ENCODE results near the gene PFDN1. TPM values are rescaled to one million over a fixed set of nuclear protein-coding genes. Genes with fewer than 3 reads are reported as not detected.

The PFDN1 gene
- total RNA-seq, 1 donor from 2014 or later: 173 TPM

DNA sequence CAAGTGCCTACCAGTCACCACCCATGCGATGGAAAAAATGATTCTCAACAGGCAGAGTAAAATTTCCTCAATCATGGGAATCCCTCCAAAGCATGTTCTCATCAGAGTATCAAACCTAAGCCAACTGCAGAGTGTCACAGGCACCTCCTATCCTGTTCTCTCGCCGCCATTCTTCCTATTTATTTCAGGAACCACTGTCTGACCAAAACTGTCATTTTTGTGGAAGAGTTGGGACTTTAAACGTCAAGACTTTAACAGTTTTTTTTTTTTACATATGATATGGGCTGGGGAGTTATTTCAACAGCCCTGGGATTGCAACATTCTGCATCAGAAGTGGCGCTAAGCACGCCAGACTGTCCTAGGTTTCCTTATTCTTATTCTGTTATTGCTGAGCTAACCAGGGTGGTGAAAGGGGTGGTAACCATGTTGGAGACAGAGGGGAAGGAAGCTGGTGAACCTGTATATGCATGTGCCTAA lies 29.5 kb downstream of the PFDN1 start:
- DNase-seq (ENCODE audit: low read depth): no peak
- TF ChIP-seq, protein P1, sequence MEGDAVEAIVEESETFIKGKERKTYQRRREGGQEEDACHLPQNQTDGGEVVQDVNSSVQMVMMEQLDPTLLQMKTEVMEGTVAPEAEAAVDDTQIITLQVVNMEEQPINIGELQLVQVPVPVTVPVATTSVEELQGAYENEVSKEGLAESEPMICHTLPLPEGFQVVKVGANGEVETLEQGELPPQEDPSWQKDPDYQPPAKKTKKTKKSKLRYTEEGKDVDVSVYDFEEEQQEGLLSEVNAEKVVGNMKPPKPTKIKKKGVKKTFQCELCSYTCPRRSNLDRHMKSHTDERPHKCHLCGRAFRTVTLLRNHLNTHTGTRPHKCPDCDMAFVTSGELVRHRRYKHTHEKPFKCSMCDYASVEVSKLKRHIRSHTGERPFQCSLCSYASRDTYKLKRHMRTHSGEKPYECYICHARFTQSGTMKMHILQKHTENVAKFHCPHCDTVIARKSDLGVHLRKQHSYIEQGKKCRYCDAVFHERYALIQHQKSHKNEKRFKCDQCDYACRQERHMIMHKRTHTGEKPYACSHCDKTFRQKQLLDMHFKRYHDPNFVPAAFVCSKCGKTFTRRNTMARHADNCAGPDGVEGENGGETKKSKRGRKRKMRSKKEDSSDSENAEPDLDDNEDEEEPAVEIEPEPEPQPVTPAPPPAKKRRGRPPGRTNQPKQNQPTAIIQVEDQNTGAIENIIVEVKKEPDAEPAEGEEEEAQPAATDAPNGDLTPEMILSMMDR (conservative IDR thresholded peaks at IDR 0.05; ENCODE audit: low read depth, low read length): no peak
- H3K4me3 ChIP-seq (ENCODE audit: low read depth, low read length): no peak overlapping the region

DNA sequence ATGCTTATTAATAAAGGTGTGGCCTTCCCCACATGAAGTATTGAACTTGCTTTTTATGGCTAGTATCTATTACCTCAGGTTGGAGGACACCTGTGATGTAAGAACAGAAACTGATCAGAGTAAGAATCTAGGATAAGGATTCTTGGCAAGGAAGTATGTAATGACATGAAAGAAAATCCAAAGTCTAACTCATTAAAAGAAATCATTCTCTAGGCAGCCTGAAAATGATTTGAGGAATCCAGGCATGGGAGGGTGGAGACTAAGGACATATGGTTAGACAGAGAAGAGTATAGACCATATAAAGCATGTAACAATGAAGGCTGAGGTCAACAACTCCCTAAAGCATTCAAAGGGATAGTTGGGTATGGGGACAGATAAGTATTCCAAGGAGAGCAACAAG lies 32.9 kb downstream of the PFDN1 start:
- H3K4me3 ChIP-seq (ENCODE audit: low read depth, low read length): no peak overlapping the region
- no peak for DNase-seq (ENCODE audit: low read depth)
- TF ChIP-seq, protein P1 (conservative IDR thresholded peaks at IDR 0.05; ENCODE audit: low read depth, low read length): no peak

DNA sequence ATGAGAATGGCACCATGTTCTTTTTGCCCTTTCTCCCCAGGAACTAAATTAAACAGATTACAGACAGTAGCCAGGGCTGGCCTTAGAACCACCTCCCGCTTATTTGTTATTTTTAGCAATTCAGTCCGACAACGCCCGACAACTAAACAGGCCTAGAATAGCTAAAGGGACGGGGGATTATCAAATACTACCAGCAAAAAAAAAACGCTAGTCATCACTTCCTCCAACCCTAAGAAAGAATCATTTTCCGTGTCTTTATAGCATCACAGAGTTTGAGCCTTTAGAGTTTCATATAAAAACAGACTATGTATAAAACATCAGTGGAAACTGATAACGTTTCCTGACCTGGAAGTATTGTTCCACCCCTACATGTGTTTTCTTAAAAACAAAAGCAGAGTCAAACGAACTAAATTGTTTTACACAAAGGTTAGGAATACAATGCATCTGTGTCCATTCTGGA lies 35.3 kb downstream of the PFDN1 start:
- DNase-seq (ENCODE audit: low read depth): no peak
- TF ChIP-seq, protein P1 (conservative IDR thresholded peaks at IDR 0.05; ENCODE audit: low read depth, low read length): no peak
- H3K4me3 ChIP-seq (ENCODE audit: low read depth, low read length): no peak overlapping the region

DNA sequence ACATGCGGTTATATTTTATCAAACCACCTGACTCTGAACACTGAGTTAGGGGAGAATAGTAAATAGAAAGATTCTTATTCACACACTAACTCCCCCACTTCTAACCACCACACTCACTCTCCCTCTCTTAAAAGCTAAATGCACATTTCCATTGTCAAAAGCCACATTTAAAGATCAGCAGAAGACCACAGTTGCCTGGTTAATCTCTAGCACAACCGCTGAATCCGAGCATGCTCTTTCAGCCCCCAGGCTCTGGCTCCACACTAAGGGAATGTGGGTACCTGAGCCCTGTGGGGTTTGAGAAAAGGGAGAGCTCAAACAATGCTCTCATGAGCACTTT lies 35.7 kb downstream of the PFDN1 start:
- DNase-seq (ENCODE audit: low read depth): no peak
- H3K4me3 ChIP-seq (ENCODE audit: low read depth, low read length): no peak overlapping the region
- TF ChIP-seq, protein P1 (conservative IDR thresholded peaks at IDR 0.05; ENCODE audit: low read depth, low read length): no peak

DNA sequence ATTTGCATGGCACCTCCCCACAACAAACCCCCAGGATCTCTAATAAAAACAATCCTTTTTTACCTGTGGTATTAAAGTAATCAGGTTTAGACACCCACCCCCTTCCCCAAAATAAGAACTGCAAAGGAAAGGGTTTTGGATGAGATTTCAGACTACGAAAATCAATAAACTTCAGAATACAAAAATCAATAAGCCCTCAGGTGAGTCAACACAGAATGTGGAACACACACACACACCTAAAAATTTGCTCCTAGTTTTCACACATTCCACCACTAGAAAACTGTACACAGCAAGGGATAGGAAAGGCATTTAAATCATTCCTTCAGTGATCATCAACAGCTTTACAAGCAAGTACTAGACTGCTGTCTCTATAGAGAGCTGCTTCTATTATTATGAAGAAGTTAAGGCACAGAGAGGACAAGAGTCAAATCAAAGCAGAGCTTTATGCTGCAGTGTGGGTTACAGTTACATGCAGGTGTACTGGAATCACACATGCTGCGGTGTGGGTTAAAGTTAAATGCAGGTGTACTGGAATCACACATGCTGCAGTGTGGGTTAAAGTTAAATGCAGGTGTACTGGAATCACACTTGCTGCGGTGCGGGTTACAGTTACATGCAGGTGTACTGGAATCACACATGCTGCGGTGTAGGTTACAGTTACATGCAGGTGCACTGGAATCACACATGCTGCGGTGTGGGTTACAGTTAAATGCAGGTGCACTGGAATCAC lies 36.3 kb downstream of the PFDN1 start:
- no peak for DNase-seq (ENCODE audit: low read depth)
- no peak overlapping the region for H3K4me3 ChIP-seq (ENCODE audit: low read depth, low read length)
- TF ChIP-seq, protein P1 (conservative IDR thresholded peaks at IDR 0.05; ENCODE audit: low read depth, low read length): no peak

DNA sequence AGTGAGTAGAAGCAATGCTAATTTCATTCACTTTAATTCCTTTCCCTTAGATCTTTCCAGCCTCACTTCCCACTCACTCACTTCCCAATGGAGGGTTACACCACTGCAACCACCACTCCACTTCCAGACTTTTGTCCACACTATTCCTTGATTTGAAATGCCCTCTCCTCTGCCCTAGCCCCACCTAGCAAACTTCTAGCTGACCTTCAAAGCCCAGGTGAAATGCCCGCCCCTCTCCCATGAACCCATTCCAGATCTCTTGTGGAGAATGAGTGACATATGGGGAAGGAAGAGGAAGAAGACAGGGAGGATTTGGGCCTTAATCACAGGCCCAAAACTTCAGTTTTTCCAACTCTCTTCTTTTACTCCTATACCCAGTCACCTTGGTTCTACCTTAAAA lies 37.1 kb downstream of the PFDN1 start:
- TF ChIP-seq, protein P1 (conservative IDR thresholded peaks at IDR 0.05; ENCODE audit: low read depth, low read length): no peak
- DNase-seq (ENCODE audit: low read depth): no peak
- no peak overlapping the region for H3K4me3 ChIP-seq (ENCODE audit: low read depth, low read length)

DNA sequence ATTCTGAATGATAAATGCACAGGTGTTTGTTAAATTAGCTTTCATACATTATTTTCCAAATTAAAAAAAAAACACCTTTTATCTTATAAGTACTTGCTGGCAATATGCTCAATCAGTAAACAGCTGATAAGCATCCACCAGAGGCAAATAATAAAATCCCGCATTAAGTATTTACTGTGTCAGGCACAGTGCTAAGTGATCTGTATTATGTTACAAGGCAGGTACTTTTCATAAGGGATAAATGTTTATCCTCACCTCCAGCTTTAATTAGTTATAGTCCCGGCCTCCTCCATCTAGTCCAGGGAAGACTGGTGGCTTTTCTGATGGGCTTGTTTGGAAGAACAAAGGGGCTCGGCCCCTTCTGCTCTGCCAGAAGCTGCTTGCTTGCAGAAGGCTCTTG lies 40.1 kb downstream of the PFDN1 start:
- DNase-seq (ENCODE audit: low read depth): no peak
- no peak overlapping the region for H3K4me3 ChIP-seq (ENCODE audit: low read depth, low read length)
- TF ChIP-seq, protein P1 (conservative IDR thresholded peaks at IDR 0.05; ENCODE audit: low read depth, low read length): no peak

All from epithelial cell of proximal tubule (primary cell).